VCaP (cell line): ENCODE measurements around the gene RARB.

Experiments
- H3K27ac ChIP-seq: fragments of 450-650 bp; 2 replicates; pipeline ENCODE4 v1.5.1; 2017
- TF ChIP-seq, protein P1 (sequence below): fragments of 450-650 bp; conservative IDR thresholded peaks from 2 replicates; pipeline ENCODE4 v1.5.1; 2017; ENCODE audit warnings: mild to moderate bottlenecking, moderate library complexity

Gene RARB

GRCh38 chr3:25473246-25473645, 45.2 kb downstream of the RARB start:
- no peak overlapping the region for H3K27ac ChIP-seq

GRCh38 chr3:25474052-25474451, 46.0 kb downstream of the RARB start:
- H3K27ac ChIP-seq = no peak overlapping the region
- TF ChIP-seq, protein P1, sequence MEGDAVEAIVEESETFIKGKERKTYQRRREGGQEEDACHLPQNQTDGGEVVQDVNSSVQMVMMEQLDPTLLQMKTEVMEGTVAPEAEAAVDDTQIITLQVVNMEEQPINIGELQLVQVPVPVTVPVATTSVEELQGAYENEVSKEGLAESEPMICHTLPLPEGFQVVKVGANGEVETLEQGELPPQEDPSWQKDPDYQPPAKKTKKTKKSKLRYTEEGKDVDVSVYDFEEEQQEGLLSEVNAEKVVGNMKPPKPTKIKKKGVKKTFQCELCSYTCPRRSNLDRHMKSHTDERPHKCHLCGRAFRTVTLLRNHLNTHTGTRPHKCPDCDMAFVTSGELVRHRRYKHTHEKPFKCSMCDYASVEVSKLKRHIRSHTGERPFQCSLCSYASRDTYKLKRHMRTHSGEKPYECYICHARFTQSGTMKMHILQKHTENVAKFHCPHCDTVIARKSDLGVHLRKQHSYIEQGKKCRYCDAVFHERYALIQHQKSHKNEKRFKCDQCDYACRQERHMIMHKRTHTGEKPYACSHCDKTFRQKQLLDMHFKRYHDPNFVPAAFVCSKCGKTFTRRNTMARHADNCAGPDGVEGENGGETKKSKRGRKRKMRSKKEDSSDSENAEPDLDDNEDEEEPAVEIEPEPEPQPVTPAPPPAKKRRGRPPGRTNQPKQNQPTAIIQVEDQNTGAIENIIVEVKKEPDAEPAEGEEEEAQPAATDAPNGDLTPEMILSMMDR = no peak

More at GRCh38 chr3:25473246-25473645, 45.2 kb downstream of the RARB start:
- TF ChIP-seq, protein P1 = no peak

GRCh38 chr3:25476639-25477038, 48.6 kb downstream of the RARB start:
- TF ChIP-seq, protein P1 = no peak
- H3K27ac ChIP-seq = no peak overlapping the region

DNA sequence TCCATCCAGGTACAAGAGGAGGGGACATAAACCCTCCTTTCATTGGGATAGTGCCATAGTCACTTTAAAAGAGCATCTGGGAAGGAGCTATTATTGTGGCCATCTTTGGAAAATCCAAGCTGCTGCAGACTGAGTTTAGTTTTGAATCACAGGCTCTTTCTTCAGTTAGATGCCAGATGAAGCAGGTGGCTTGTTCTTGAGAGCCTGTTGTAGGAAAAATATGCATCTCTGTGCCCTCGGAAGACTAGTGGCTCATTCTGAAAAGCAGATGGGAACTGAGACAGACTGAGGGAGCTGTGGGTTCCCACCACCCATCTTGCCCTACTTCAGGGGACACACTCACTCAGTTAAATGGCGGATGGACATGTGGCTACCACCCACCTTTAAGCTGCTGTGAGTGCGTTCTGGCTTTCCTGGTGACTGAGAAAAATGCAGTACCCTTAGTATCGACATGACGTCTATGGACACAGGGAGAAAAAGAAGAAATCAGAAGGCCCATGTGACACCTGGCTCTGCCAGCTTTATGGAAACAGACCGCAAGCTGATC, 50.2 kb downstream of the RARB start:
- TF ChIP-seq, protein P1 = no peak
- H3K27ac ChIP-seq = no peak overlapping the region

GRCh38 chr3:25478964-25479726, 51.1 kb downstream of the RARB start:
- TF ChIP-seq, protein P1 = no peak

GRCh38 chr3:25479727-25480010, 51.6 kb downstream of the RARB start:
- TF ChIP-seq, protein P1 = no peak
- H3K27ac ChIP-seq = no peak overlapping the region

More at GRCh38 chr3:25478964-25479726, 51.1 kb downstream of the RARB start:
- no peak overlapping the region for H3K27ac ChIP-seq

GRCh38 chr3:25480811-25481210, 52.7 kb downstream of the RARB start:
- TF ChIP-seq, protein P1 = no peak
- H3K27ac ChIP-seq = peak overlapping the region; percentile 34; the same call in 1 of the 2 replicates
